KBM-7 (cell line): ENCODE data around the gene MCM8.

Experiments used
- DNase-seq: peaks from one replicate; pipeline ENCODE4 v3.0.0-alpha.2; 2015
- in situ Hi-C: fragments of 300-500 bp; cut with MboI; formaldehyde crosslinking; loops from 2 replicates; pipeline ENCODE4 v1.14.3; 2020; ENCODE audit warnings: low sequenced_read_pairs, low pct_unique_long_range_greater_than_20kb, mixed read lengths

Gene MCM8

GRCh38 chr20:6034134-6034969, 83.9 kb downstream of the MCM8 start:
- in situ Hi-C loops, result no loop called here
- peak; percentile 56 for DNase-seq

- in situ Hi-C loops, result no loop called here
- DNase-seq, result no peak
Measured at GRCh38 chr20:6036213-6036612, 85.8 kb downstream of the MCM8 start.

DNA sequence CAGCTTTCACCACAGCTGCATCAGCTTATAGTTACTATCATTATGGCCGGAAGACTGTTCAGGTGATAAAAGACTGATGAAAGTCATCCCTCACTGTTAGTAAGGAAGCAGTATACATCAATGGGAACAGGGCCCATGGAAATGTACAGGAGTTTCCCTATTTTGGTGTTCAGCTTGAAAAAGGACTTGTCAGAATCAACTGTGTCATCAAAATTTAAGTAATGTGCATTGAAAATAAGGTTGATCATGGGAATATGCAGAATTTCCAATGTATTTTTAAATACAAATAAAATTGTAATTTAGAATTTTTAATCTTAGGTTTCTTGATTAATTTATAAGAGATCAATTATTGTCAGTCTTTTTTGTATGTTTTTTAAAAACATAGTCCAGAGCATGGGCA, 86.6 kb downstream of the MCM8 start:
- in situ Hi-C loops, result no loop called here
- DNase-seq, result no peak

DNA sequence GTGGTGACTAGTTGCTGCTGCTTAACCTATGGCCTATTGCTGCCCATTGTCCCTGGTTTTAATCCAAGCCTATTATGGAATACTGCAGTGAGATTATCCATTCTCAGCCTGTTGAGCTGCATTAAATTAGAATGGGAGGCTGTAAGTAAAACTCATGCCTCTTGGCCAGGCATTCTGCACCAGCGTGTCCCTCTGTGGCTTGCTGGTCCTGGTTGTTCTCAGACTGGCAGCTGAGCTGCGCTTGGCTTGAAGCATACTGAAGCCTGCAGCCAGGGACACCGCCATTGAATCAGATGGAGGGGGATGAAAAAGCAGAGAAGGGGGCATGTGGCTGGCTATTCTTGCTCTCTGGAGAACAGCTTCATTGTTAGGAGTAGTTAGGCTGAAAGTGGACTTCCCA, 87.8 kb downstream of the MCM8 start:
- in situ Hi-C loops, result no loop called here
- DNase-seq, result no peak

DNA sequence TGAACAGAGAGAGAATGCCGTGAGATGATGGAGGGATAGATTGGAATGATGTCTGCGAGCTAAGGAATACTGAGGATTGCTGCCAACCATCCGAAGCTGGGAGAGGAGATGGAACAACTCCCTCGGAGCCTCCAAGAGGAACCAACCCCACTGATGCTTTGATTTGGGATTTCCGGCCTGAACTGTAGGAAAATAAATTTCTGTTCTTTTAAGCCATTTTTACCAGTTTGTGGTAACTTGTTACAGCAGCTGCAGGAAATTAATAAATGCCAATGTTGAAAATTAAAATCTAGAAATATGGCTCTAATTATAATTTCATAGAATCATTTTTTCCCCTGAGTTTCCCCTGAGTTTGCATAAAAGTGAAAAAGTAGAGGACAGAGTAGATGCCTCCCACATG, 89.3 kb downstream of the MCM8 start:
- in situ Hi-C loops, result no loop called here
- no peak for DNase-seq

- in situ Hi-C loops, result no loop called here
- no peak for DNase-seq
Measured at GRCh38 chr20:6040540-6040939, 90.1 kb downstream of the MCM8 start.

DNA sequence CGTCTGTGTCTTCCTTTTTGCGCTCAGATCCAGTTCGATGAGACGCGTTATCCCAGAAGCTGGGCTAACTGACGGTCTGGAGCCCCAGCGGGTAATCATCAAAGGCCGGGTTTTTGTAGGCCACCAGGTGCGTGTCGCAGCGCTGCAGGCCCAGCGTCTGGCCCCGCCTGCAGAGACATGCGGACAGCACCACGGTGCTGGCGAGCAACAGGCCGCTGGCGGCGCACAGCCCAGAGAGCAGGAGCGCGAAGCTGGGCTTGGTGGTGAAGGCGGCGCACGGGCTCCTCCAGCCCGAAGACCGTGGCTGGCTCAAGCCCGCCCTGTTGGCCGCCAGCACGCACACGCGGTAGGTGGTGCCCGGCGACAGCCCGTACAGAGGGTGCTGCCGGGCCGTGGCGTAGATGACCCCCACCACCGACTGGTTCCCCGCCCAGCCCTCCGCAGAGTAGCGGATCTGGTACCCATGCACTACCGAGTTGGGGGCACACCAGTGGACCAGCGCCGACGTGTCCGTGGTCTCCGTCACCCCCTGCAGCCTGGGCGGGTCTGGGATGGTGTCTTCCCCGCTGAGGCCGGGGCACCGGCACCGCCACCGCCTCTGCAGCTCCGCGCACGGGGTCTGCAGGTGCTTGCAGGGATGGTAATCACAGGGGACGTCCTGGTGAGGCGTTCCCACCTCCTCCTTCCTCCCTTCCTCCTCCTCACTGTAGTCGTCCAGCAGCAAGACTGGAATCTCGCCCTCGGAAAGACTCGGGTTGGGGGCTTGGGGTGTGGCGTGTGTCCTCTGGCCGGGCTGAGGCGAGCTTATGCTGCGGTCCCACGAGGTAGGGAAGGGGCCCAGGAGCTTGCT, 90.7 kb downstream of the MCM8 start:
- in situ Hi-C loops, result no loop called here
- DNase-seq, result no peak

GRCh38 chr20:6041808-6042265, 91.4 kb downstream of the MCM8 start:
- in situ Hi-C loops, result no loop called here
- DNase-seq, result no peak

GRCh38 chr20:6044115-6044514, 93.7 kb downstream of the MCM8 start:
- in situ Hi-C loops, result no loop called here
- no peak for DNase-seq

- in situ Hi-C loops, result no loop called here
- DNase-seq, result no peak
Measured at GRCh38 chr20:6045566-6045965, 95.1 kb downstream of the MCM8 start.

DNA sequence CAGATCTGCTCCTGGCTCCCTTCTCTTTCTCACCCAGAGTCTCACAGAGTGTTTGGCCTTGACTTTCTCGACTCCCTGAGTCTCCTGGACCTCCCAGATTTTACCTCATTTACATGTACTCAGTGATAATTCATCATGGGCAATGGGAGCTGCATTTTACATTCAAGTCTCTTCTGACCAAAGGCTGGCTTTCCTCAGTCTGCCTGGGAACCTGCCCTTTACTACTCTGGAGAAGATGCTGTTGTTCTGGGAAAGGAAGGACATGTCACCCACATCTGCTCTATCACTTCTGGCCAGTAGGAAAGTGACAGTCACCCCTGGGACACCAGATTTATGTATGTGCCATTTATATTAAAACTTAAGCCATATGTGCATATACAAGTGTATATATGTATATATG, 96.0 kb downstream of the MCM8 start:
- in situ Hi-C loops, result no loop called here
- no peak for DNase-seq

- in situ Hi-C loops, result no loop called here
- no peak for DNase-seq
Measured at GRCh38 chr20:6048391-6048790, 97.9 kb downstream of the MCM8 start.
